ENCODE measurements around the gene EPS8. TPM values are rescaled to one million over a fixed set of nuclear protein-coding genes. Genes with fewer than 3 reads are reported as not detected.
"Not testable (repeated sequence)": the region's sequence is repeated elsewhere in the genome, so short reads cannot be mapped to it uniquely, and the experiment has no call there.

Gene EPS8
- total RNA-seq, 1 donor from 2014 or later, result 2.8 TPM

DNA sequence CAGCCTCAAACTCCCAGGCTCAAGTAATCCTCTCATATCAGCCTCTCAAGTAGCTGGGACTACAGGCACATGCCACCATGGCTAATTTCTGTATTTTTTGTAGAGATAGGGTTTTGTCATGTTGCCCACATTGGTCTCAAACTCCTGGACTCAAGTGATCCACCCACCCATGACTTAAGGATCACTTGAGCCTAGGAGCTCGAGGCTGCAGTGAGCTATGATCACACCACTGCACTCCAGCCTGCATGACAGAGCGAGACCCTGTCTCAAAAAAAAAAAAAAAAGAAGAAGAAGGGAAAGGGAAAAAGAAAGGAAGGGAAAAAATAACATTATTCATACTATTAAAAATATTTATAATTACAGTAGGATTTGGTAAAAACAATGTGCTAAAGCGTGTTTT lies 19.2 kb downstream of the EPS8 start:
- no peak for DNase-seq (ENCODE audit: low spot score)
- Mint-ChIP-seq H3K9me3 (no peaks in the 10 kb centered on the region), H3K4me1 (ENCODE audit: low read depth) (peaks cover 4% of the 10 kb centered on the region), H3K36me3 (ENCODE audit: low read depth) (no peaks in the 10 kb centered on the region), H3K4me3 (ENCODE audit: low read depth) (no peak overlapping the region), H3K27me3 (ENCODE audit: low read depth) (peaks cover 3% of the 10 kb centered on the region), H3K27ac (no peak overlapping the region)
- intact Hi-C loops (cut with micrococcal nuclease), result no loop called here

GRCh38 chr12:15769586-15769985 lies 19.6 kb downstream of the EPS8 start:
- DNase-seq (ENCODE audit: low spot score), result no peak
- H3K27ac Mint-ChIP-seq, result no peak overlapping the region
- no peaks in the 10 kb centered on the region for H3K9me3 Mint-ChIP-seq
- no peak overlapping the region for H3K4me3 Mint-ChIP-seq (ENCODE audit: low read depth)
- no peaks in the 10 kb centered on the region for H3K36me3 Mint-ChIP-seq (ENCODE audit: low read depth)
- H3K27me3 Mint-ChIP-seq (ENCODE audit: low read depth), result peaks cover 3% of the 10 kb centered on the region
- intact Hi-C loops (cut with micrococcal nuclease), result no loop called here
- H3K4me1 Mint-ChIP-seq (ENCODE audit: low read depth), result peaks cover 4% of the 10 kb centered on the region

DNA sequence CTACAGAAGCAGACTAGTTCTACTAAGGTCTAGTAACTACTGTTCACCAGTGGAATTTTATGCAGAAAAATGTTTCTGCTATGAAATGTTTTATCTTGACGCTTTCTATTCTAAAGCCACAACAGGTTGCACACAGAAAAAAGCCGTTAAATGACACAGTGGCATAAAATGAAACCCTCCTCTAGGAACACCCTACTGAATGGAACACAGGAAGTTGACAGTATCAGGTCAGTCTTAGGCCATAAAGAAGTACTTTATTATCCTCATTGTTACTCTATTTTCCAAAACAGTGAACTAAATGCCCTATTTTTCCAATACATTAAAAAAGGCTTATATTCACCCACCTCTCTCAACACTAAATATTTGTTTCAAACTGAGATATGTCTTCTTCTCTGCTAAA lies 21.9 kb downstream of the EPS8 start:
- Mint-ChIP-seq H3K27ac (no peak overlapping the region), H3K9me3 (no peaks in the 10 kb centered on the region), H3K27me3 (ENCODE audit: low read depth) (no peaks in the 10 kb centered on the region), H3K36me3 (ENCODE audit: low read depth) (no peaks in the 10 kb centered on the region), H3K4me3 (ENCODE audit: low read depth) (no peak overlapping the region), H3K4me1 (ENCODE audit: low read depth) (peaks cover 4% of the 10 kb centered on the region)
- no peak for DNase-seq (ENCODE audit: low spot score)
- intact Hi-C loops (cut with micrococcal nuclease), result no loop called here

DNA sequence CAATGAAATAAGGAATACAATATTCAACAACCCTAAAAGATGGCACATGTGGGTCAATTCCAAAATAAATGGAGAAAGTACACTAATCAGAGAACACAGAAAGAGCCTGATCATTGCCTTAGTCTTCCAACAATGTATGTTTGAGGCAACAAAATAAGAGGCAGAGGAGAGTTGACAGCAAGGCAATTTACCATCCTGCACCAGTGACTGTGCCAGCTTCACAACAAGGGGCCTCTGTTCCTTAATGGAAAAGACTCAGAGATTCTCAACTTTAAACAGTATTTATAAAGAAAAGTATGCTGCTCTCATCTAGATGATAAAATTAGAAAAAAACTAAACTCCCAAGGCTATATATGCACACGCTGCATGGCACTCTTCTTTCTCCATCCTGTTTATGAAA lies 25.9 kb downstream of the EPS8 start:
- Mint-ChIP-seq H3K27me3 (ENCODE audit: low read depth) (peaks cover 5% of the 10 kb centered on the region), H3K4me3 (ENCODE audit: low read depth) (no peak overlapping the region), H3K27ac (no peak overlapping the region)

GRCh38 chr12:15762162-15762561 lies 27.0 kb downstream of the EPS8 start:
- H3K36me3 Mint-ChIP-seq (ENCODE audit: low read depth); H3K9me3 Mint-ChIP-seq; H3K4me3 Mint-ChIP-seq (ENCODE audit: low read depth); H3K27ac Mint-ChIP-seq; DNase-seq (ENCODE audit: low spot score); H3K4me1 Mint-ChIP-seq (ENCODE audit: low read depth); intact Hi-C loops (cut with micrococcal nuclease); H3K27me3 Mint-ChIP-seq (ENCODE audit: low read depth): not testable (repeated sequence)

More for the DNA sequence above, 25.9 kb downstream of the EPS8 start:
- Mint-ChIP-seq H3K36me3 (ENCODE audit: low read depth) (no peaks in the 10 kb centered on the region), H3K9me3 (no peaks in the 10 kb centered on the region), H3K4me1 (ENCODE audit: low read depth) (peaks cover 4% of the 10 kb centered on the region)
- DNase-seq (ENCODE audit: low spot score), result no peak
- intact Hi-C loops (cut with micrococcal nuclease), result no loop called here

DNA sequence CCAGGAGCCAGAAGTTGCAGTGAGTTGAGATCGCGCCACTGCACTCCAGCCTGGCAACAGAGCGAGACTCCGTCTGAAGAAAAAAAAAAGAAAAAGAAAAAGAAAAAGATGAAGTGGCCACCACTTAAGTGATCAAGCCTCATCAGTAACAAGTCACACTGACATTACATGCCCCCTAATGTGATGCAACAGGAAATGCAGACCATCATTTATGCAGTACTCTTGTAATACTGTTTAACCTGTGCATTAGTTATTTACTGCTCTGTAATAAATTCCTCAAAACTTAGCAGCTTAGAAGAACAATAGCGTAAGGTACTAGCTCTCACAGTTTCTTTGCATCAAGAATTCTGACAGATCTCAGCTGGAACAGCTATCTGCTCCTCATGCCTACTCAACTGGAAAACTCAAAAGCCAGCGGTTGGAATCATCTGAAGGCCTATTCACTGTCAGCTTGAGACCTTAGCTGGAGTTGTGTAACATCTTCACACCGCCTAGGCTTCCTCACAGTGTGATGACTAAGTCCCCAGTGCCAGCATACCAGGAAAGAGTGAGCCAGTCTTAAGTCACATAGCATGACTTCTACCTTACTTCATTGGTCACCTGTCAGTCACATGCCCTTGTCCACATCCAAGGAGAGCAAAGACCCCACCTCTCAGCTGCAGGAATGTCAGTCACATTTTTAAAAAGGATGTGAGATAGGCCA lies 31.5 kb downstream of the EPS8 start:
- DNase-seq (ENCODE audit: low spot score), result no peak
- Mint-ChIP-seq H3K27ac (no peak overlapping the region), H3K9me3 (no peaks in the 10 kb centered on the region), H3K4me3 (ENCODE audit: low read depth) (no peak overlapping the region), H3K27me3 (ENCODE audit: low read depth) (peaks cover 8% of the 10 kb centered on the region), H3K4me1 (ENCODE audit: low read depth) (peaks cover 4% of the 10 kb centered on the region), H3K36me3 (ENCODE audit: low read depth) (no peaks in the 10 kb centered on the region)
- intact Hi-C loops (cut with micrococcal nuclease), result no loop called here

- Mint-ChIP-seq H3K27me3 (ENCODE audit: low read depth) (peaks cover 8% of the 10 kb centered on the region), H3K4me3 (ENCODE audit: low read depth) (no peak overlapping the region), H3K9me3 (no peaks in the 10 kb centered on the region), H3K27ac (no peak overlapping the region), H3K36me3 (ENCODE audit: low read depth) (no peaks in the 10 kb centered on the region), H3K4me1 (ENCODE audit: low read depth) (peaks cover 4% of the 10 kb centered on the region)
- intact Hi-C loops (cut with micrococcal nuclease), result no loop called here
- no peak for DNase-seq (ENCODE audit: low spot score)
Observed at GRCh38 chr12:15756822-15757221, 32.4 kb downstream of the EPS8 start.

- no peaks in the 10 kb centered on the region for H3K36me3 Mint-ChIP-seq (ENCODE audit: low read depth)
- no peak overlapping the region for H3K27ac Mint-ChIP-seq
- no peaks in the 10 kb centered on the region for H3K4me1 Mint-ChIP-seq (ENCODE audit: low read depth)
- no peaks in the 10 kb centered on the region for H3K9me3 Mint-ChIP-seq
- peaks cover 2% of the 10 kb centered on the region for H3K27me3 Mint-ChIP-seq (ENCODE audit: low read depth)
- no peak for DNase-seq (ENCODE audit: low spot score)
- no peak overlapping the region for H3K4me3 Mint-ChIP-seq (ENCODE audit: low read depth)
- intact Hi-C loops (cut with micrococcal nuclease), result no loop called here
Observed at GRCh38 chr12:15754233-15754632, 35.0 kb downstream of the EPS8 start.

GRCh38 chr12:15752785-15753184 lies 36.4 kb downstream of the EPS8 start:
- H3K27ac Mint-ChIP-seq, result no peak overlapping the region
- no peak overlapping the region for H3K4me3 Mint-ChIP-seq (ENCODE audit: low read depth)
- H3K27me3 Mint-ChIP-seq (ENCODE audit: low read depth), result peaks cover 2% of the 10 kb centered on the region
- no peak for DNase-seq (ENCODE audit: low spot score)
- intact Hi-C loops (cut with micrococcal nuclease), result no loop called here
- no peaks in the 10 kb centered on the region for H3K36me3 Mint-ChIP-seq (ENCODE audit: low read depth)
- no peaks in the 10 kb centered on the region for H3K4me1 Mint-ChIP-seq (ENCODE audit: low read depth)
- H3K9me3 Mint-ChIP-seq, result no peaks in the 10 kb centered on the region

DNA sequence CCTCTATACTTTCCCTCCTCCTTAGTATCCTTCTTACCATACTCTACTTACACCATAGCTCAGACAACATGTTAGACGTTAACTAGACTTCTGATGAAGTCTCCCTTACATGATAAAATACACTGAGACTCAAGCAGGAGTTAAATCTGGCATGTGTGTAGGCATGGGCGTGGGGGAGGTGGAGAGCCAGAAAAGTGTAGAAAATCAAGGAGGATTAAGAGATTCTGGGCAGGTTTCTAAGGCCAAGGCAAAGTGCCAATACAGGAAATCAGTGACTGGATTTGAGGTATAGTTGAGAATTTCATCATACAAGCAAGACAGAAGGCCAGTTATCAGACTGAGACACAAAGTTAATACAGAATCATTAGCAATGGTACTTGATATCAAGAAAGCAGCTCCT lies 37.4 kb downstream of the EPS8 start:
- no peak overlapping the region for H3K27ac Mint-ChIP-seq
- no peaks in the 10 kb centered on the region for H3K4me1 Mint-ChIP-seq (ENCODE audit: low read depth)
- no peak for DNase-seq (ENCODE audit: low spot score)
- intact Hi-C loops (cut with micrococcal nuclease), result no loop called here
- H3K36me3 Mint-ChIP-seq (ENCODE audit: low read depth), result no peaks in the 10 kb centered on the region
- no peak overlapping the region for H3K4me3 Mint-ChIP-seq (ENCODE audit: low read depth)
- H3K27me3 Mint-ChIP-seq (ENCODE audit: low read depth), result peaks cover 5% of the 10 kb centered on the region
- no peaks in the 10 kb centered on the region for H3K9me3 Mint-ChIP-seq

GRCh38 chr12:15749937-15750336 lies 39.3 kb downstream of the EPS8 start:
- H3K9me3 Mint-ChIP-seq, result no peaks in the 10 kb centered on the region
- no peaks in the 10 kb centered on the region for H3K4me1 Mint-ChIP-seq (ENCODE audit: low read depth)
- no peak overlapping the region for H3K4me3 Mint-ChIP-seq (ENCODE audit: low read depth)
- peaks cover 11% of the 10 kb centered on the region for H3K27me3 Mint-ChIP-seq (ENCODE audit: low read depth)
- no peaks in the 10 kb centered on the region for H3K36me3 Mint-ChIP-seq (ENCODE audit: low read depth)
- no peak for DNase-seq (ENCODE audit: low spot score)
- intact Hi-C loops (cut with micrococcal nuclease), result no loop called here
- H3K27ac Mint-ChIP-seq, result no peak overlapping the region

GRCh38 chr12:15741870-15742269 lies 47.3 kb downstream of the EPS8 start:
- not testable (repeated sequence) for H3K4me3 Mint-ChIP-seq (ENCODE audit: low read depth)
- peaks cover 12% of the 10 kb centered on the region for H3K27me3 Mint-ChIP-seq (ENCODE audit: low read depth)

GRCh38 chr12:15741082-15741481 lies 48.1 kb downstream of the EPS8 start:
- no peak for DNase-seq (ENCODE audit: low spot score)
- intact Hi-C loops (cut with micrococcal nuclease), result no loop called here
- no peak overlapping the region for H3K4me3 Mint-ChIP-seq (ENCODE audit: low read depth)
- H3K27me3 Mint-ChIP-seq (ENCODE audit: low read depth), result peaks cover 4% of the 10 kb centered on the region
- no peaks in the 10 kb centered on the region for H3K36me3 Mint-ChIP-seq (ENCODE audit: low read depth)
- no peak overlapping the region for H3K27ac Mint-ChIP-seq
- H3K4me1 Mint-ChIP-seq (ENCODE audit: low read depth), result no peaks in the 10 kb centered on the region
- no peaks in the 10 kb centered on the region for H3K9me3 Mint-ChIP-seq

More at GRCh38 chr12:15741870-15742269, 47.3 kb downstream of the EPS8 start:
- DNase-seq (ENCODE audit: low spot score); intact Hi-C loops (cut with micrococcal nuclease); H3K27ac Mint-ChIP-seq; H3K4me1 Mint-ChIP-seq (ENCODE audit: low read depth); H3K9me3 Mint-ChIP-seq; H3K36me3 Mint-ChIP-seq (ENCODE audit: low read depth): not testable (repeated sequence)

GRCh38 chr12:15740389-15740788 lies 48.8 kb downstream of the EPS8 start:
- H3K4me1 Mint-ChIP-seq (ENCODE audit: low read depth); H3K27me3 Mint-ChIP-seq (ENCODE audit: low read depth); H3K9me3 Mint-ChIP-seq; H3K36me3 Mint-ChIP-seq (ENCODE audit: low read depth); H3K4me3 Mint-ChIP-seq (ENCODE audit: low read depth); intact Hi-C loops (cut with micrococcal nuclease); DNase-seq (ENCODE audit: low spot score); H3K27ac Mint-ChIP-seq: not testable (repeated sequence)

Measured in activated T-helper 2 cell treated with anti-CD3 and anti-CD28 coated beads, Interferon-gamma antibody, Interleukin-2, Interleukin-4, amounts not matched to agents 10 μg/mL and 5 μg/mL and 100 μg/mL, durations not matched to agents 14 hours and 24 hours and 36 hours (primary cell).